ENCODE measurements around the gene MPI.
"Not testable (repeated sequence)": the region's sequence is repeated elsewhere in the genome, so short reads cannot be mapped to it uniquely, and the experiment has no call there.

MPI gene

GRCh38 chr15:74863239-74864056, 26.4 kb upstream of the MPI start:
- no peak for DNase-seq (ENCODE audit: low read depth)

- DNase-seq (ENCODE audit: low read depth) = no peak
Measured at GRCh38 chr15:74864296-74864695, 25.5 kb upstream of the MPI start.

GRCh38 chr15:74865316-74865715, 24.5 kb upstream of the MPI start:
- no peak for DNase-seq (ENCODE audit: low read depth)

DNA sequence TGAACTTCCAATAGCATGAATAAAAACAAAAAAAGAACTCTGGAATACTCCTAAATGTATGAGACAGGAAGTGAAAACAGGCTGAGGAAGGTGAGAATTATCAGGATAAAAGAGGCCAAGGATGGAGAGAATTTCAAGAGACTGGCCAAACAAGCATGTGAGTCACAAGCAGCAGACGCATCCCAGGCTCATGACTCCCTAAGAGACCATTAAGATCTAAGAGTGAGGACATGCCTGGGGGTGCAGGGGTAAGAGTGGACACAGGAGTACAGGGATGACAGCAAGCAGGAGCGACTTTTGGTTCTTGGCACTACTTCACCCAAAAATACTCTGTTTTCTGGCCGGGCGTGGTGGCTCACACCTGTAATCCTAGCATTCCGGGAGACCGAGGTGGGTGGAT, 23.8 kb upstream of the MPI start:
- DNase-seq (ENCODE audit: low read depth) = no peak

GRCh38 chr15:74867466-74868038, 22.3 kb upstream of the MPI start:
- no peak for DNase-seq (ENCODE audit: low read depth)

DNA sequence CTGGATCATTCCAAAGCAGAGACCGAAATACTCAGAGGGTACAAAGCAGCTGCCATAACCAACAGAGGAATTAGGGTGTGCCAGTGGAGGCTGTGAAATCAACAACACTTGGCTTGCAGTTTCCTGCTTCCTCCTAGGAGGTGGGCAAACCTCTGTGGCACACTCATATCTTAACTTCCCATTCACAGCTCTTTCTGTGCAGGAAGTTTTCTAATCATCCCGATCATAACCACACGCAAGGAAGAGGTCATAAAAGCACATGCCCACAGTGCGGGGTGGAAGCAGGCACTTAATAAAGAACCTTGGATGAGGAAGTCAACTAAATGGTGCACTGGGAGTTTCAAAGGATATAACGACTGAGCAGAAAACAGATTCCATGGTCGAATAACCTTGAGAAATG, 21.8 kb upstream of the MPI start:
- DNase-seq (ENCODE audit: low read depth) = no peak

GRCh38 chr15:74869372-74869725, 20.5 kb upstream of the MPI start:
- no peak for DNase-seq (ENCODE audit: low read depth)

- DNase-seq (ENCODE audit: low read depth) = no peak
Measured at GRCh38 chr15:74869726-74870407, 20.0 kb upstream of the MPI start.

GRCh38 chr15:74870436-74871215, 19.2 kb upstream of the MPI start:
- no peak for DNase-seq (ENCODE audit: low read depth)

DNA sequence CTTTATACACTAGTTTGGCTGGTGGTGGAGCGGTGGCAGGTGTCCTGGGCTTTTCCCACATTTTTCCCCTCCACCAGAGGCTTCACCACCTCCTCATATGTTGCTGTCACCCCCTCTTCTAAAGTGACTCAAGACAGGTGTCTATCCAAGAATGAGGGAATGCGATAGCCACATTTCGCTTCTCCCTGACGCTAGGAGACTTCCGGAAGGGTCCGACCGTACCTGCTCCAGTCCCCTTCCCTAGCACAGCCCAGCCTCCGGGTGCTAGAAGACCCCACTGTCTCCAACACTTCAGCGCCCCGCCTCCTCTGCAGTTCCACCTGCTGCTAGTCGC, 17.2 kb upstream of the MPI start:
- no peak for DNase-seq (ENCODE audit: low read depth)

- peak; percentile 88 for DNase-seq (ENCODE audit: low read depth)
Measured at GRCh38 chr15:74873036-74873755, 16.6 kb upstream of the MPI start, which contains the start of gene SCAMP2. Gene SCAMP2, minus strand, starts transcription at chr15:74873365. Its CDS starts 110 bp downstream, at chr15:74873255.

- DNase-seq (ENCODE audit: low read depth) = no peak
Measured at GRCh38 chr15:74873756-74874424, 16.0 kb upstream of the MPI start.

GRCh38 chr15:74878273-74878672, 11.6 kb upstream of the MPI start:
- DNase-seq (ENCODE audit: low read depth) = no peak

GRCh38 chr15:74882528-74882927, 7.3 kb upstream of the MPI start:
- no peak for DNase-seq (ENCODE audit: low read depth)

- no peak for DNase-seq (ENCODE audit: low read depth)
Measured at GRCh38 chr15:74884428-74885223, 5.2 kb upstream of the MPI start.

- DNase-seq (ENCODE audit: low read depth) = no peak
Measured at GRCh38 chr15:74885461-74885860, 4.4 kb upstream of the MPI start.

- not testable (repeated sequence) for DNase-seq (ENCODE audit: low read depth)
Measured at GRCh38 chr15:74887537-74888193, 2.2 kb upstream of the MPI start.

DNA sequence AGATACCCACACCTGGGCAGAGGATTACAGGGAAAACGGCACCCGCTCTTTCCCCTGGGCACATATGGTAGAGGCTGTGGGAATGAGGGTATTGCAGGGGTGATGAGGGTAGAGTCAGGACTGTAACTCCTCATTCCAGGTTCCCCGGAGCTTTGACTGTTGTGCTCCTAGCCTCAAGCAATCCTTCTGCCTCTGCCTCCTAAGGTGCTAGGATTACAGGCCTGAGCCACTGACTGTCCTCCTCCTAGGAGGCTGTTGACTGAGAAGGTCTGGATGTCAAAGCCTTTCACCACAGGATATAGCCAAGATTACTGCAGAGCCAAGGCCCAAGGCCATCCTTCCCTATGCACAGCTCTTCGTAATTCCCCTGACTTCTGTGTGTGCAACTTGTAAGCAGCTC, 1.1 kb upstream of the MPI start:
- no peak for DNase-seq (ENCODE audit: low read depth)

- DNase-seq (ENCODE audit: low read depth) = no peak
Measured at GRCh38 chr15:74889390-74889882, 406 bp upstream of the MPI start.

DNA sequence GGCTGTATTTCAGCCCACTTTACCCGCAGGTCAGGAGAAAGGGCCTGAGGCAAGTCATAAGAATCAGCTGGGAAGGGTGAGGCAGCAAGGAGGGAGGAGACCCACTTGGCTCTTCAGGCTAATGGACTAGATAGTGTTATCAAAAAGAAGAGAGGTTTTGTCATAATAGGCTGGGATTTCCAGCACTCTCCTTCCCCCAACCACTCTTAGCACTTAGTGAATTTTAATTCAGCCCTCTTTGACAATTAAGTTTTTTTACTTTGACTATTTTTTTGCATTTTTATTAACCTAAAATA, 771 bp downstream of the MPI start:
- no peak for DNase-seq (ENCODE audit: low read depth)
